CD4-positive, alpha-beta T cell treated with Interleukin-17A for 1 hour (primary cell): ENCODE data around the gene XPO5.
"Not testable (repeated sequence)": the region's sequence is repeated elsewhere in the genome, so short reads cannot be mapped to it uniquely, and the experiment has no call there.

Experiments used
- DNase-seq: peaks from one replicate; pipeline ENCODE4 v3.0.0-alpha.2; 2020

The XPO5 gene

DNA sequence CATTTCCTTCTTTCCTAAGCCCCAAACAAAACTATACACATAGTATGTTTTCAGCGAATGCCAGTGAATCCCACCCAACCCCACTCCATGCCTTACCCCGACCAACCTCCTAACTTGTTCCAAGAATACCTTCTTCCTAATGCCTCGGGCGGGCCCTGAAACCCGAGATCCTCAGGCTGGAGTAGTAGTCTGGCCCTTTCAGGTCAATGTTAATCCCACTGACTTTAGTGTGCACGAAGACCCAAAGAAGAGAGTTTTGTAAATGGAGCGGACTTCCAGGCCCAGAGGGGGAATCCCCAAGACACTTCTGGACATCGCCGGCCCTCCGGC is 59.5 kb downstream of the XPO5 start:
- no peak for DNase-seq

- DNase-seq: no peak
Measured at GRCh38 chr6:43515808-43516207, 60.0 kb downstream of the XPO5 start.

DNA sequence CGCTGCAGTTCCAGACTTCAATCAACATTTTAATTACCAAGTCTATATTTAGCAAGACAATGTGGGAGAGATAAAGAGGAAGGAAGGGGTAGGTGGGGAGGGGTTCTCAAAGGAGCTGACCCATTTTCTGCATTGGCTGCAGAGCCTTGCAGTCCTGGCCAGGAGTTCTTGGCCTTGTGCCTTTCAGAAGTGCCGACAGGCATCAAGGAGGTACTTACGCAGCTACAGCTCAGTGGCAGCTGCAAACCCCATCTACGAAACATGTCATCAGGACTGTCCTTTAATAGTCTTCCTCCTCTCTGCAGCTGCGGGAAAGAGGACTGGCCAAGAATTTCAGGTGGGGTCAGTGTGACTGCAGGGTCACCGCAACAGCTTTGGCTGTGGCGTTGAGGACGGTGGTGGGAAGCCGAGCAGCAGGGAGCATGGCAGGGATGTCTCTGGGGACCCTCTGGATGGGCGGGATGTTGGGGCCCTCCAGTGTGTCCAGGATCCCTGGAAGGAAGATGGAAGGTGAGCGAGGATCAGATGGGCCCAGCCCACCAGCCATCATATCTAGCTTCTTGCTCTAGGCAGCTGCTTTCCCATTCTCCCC is 63.9 kb downstream of the XPO5 start:
- DNase-seq: no peak

DNA sequence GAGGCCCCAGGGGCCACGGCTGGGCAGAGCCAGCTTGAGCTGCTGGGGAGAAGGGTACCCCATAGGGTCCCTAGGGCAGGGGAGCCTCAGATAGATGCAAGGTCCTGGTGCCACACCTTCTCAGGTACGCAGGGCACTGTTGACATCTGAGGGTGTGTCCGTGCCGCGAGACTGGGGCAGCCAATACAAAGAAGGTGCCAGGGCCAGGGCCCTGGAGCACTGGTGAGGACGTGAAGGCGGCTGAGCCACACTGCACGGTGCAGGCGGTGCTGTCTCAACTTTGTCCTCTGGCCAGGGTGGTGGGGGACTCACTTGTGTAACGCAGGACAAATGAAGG is 65.0 kb downstream of the XPO5 start:
- no peak for DNase-seq

DNA sequence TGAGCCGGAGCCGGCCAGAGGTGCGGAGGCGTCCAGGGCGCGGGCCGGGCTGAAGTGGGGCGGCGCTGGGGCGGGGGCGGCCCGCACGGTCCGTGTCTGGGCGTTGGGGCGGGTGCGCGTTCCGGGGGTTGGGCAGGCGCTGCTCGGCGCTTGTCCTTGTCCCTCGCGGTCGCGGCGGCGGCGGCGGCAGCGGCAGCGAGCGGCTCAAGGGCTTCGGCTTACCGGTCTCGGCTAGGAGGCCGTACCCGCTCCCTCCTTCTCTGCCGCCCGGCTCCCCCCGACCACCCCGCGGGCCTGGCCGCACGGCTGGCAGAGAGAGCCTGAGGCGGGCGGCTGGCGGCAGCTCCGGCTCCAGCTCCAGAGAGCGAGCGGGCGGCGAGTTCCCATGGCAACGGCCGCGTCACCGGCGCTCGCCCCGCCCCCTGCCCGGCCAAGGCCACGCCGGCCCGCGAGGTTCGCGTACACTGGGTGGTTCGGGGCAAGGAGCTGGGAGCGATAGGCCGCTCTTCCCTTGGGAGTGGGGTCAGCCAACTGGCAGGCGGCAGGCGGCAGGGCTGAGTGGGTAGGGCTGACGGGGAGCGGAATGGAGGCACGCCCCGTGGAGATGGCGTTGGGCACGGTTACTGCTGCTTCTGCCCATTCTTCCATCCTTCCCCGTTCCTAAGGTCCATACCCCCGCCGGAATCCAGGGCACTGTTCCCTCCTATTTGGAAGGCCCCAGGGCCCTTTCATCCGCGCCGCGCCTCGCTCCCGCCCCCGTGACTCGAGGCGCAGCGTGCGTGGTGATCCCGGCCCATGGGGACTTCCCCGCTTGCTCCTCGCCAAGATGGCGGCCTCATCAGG is 65.6 kb downstream of the XPO5 start, which contains the start of gene LRRC73:
TSS of gene LRRC73 (minus strand) at position 363 of the 843 bp plus-strand sequence. CDS start 561 bp downstream, outside the sequence.
- DNase-seq: peak; percentile 80

- no peak for DNase-seq
Measured at GRCh38 chr6:43509142-43509983, 66.5 kb downstream of the XPO5 start.

DNA sequence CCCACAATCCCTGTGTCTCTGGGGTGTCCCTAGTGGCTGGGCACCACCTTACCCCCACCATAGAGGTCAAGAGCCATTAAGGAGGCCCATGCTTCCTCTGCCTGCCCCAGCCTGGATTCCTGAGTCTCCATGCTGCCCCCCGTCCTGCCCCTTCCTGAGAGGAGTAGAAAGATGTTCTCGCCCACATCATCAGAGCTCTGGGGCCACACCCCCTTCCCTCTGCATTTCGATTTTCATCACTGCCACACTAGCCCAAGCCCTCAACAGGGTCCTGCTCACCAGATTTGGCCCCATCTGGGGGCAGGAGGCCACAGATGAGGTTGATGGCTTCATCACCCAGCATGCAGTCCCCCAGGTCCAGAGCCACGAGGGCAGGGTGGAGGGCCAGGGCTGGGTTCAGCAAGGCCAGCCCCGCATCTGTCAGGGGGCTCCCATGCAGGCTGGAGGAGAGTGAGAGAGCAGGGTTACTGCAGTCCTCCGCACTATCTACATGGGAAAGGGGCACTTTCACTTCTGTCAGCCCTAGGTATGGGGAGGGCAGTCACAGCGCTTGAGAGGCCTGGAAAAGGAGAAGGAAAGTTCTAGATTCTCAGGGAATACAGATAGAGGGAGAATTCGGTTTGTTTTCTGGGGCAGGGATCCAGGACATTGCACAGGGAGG is 67.2 kb downstream of the XPO5 start:
- DNase-seq: no peak

GRCh38 chr6:43506667-43507471 is 69.0 kb downstream of the XPO5 start:
- peak; percentile 87 for DNase-seq

- no peak for DNase-seq
Measured at GRCh38 chr6:43506171-43506570, 69.7 kb downstream of the XPO5 start.

DNA sequence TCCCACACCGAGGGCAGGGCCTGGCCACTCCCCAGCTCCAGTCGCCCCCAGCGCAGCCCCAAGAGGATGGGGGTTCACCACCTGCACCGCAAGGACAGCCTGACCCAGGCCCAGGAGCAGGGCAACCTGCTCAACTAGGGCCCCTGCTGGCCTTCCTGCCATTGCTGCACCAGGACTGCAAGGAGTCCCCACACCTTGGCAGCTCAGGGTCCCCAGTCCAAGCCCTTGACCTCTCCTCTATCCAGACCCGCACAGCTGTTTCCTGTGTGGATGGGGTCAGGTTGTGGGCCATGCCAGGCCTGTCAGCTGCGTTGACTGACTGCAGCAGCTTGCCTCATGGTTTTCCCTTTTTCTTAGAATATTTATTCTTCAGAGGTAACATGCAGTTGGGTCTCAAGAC is 70.1 kb downstream of the XPO5 start:
- DNase-seq: no peak

- no peak for DNase-seq
Measured at GRCh38 chr6:43504756-43505593, 70.9 kb downstream of the XPO5 start.

DNA sequence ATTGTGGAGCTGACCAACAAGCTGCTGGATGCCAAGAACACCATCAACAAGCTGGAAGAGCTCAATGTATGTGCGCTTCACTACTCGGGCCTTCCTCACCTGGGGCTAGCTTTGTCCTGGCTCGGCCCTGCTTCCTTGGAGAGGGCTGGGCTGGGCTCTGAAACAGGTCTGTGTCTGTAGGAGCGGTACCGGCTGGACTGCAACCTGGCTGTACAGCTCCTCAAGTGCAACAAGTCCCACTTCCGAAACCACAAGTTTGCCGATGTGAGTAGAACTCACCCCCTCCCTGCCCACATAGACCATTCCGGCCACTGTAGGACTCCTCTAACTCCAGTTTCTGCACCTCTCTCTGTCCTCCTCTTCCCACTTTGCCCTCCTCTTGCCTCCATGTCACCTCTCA is 72.4 kb downstream of the XPO5 start:
- no peak for DNase-seq

DNA sequence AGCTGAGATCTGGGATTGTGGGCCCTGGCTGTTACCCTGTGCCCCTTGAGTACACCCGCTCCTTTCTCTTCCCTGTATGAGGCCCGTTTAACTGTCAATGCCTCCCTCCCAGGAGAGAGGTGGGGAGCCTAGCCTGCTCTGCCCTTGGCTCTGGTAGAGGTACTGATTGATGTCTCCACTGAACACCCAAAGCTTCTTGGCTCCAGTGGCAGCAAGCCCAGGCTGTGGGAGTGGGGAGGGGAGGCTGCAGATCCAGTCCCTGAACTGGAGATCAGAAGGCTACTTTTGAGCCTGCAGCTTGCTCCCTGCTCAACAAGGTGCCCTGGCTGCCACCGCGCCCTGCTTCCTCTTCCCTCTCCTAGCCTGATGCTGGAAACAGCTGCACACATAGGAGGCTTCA is 73.2 kb downstream of the XPO5 start:
- no peak for DNase-seq

GRCh38 chr6:43500921-43501320 is 74.9 kb downstream of the XPO5 start:
- DNase-seq: no peak

DNA sequence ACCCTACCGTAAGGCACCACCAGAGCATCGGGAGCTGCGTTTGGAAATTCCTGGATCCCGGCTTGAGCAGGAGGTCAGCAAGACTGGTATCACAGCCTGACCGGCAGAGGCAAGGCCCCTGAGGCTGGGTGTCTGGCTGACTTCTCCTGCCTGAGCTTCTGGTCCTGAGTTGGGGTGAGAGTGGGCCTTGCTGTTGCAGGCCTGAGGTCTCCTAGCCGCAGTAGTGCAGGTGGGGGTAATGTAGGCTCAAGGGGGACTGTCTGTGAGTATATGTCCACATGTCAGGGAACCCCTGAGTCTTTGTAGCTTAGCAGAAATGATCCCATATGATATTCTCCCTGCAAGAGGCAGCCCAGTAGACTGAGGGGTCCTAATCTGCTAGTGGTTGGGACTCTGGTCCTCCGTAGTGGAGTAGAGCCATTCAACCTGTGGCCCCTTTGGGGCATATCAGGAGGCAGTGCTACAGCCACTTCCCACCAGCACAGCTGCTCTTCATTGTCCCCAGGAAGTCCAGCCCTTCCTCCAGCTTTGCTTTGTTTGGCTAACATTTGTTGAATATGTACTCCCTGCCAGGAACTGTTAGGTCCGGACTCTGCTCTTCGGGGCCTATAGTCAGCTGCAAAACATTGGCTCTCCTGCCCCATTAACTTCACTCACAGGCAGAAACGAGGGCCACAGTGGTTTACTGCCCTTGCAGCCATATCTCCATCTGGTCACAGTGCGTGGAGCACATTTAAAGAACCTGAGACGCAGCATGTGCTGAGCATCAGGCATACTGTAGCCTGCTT is 76.6 kb downstream of the XPO5 start:
- no peak for DNase-seq

DNA sequence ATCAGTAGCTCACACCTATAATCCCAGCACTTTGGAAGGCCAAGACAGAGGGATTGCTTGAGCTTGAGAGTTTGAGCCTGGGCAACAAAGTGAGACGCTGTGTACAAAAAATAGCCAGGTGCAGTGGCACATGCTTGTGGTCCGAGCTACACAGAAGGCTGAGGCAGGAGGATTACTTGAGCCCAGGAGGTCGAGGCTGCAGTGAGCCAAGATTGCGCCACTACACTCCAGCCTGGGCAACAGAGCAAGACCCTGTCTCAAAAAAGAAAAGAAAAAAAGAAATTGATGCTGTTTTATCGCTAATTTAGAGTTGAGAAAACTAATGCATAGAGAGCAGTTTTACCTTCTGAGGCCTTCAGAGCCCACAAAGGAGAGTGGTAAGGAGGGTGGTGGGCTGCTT is 77.5 kb downstream of the XPO5 start:
- DNase-seq: not testable (repeated sequence)

GRCh38 chr6:43497689-43498088 is 78.1 kb downstream of the XPO5 start:
- no peak for DNase-seq

- DNase-seq: no peak
Measured at GRCh38 chr6:43497129-43497396, 78.8 kb downstream of the XPO5 start.

DNA sequence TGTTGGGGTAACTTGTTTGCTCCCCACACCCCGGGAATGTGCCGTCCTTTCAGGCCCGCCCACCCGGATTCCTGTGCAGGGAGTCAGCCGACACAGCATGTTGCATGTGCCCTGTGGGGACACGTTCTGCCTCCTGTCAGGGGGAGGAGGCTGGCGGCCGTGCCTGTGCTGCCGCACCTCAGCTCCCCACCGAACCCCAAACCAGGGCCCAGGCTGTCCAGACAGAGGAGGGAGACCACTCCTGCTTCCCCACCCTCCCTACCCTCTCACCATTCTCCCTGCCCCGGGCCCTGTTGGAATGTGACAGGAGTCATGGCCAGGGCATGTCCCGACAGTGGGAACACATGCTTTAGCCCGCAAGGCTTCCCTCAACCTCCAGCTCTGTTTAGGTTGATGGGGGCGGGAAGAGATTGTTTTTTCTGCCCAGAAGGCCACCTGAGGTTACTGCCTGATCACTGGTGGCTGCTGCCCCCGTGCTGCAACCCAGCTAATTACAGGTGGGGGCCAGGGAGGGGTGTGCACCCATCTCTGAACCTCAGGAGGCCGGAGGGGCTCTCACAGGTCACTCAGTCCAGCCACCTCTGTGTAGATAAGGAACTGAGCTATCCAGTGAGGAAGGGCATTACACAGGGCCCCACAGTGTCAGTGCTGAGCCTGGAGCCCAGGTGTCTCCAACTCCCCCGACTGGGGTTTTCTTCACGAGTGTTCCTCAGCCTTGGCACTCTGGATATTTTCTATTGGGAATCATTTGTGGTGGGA is 79.3 kb downstream of the XPO5 start:
- DNase-seq: peak; percentile 20

DNA sequence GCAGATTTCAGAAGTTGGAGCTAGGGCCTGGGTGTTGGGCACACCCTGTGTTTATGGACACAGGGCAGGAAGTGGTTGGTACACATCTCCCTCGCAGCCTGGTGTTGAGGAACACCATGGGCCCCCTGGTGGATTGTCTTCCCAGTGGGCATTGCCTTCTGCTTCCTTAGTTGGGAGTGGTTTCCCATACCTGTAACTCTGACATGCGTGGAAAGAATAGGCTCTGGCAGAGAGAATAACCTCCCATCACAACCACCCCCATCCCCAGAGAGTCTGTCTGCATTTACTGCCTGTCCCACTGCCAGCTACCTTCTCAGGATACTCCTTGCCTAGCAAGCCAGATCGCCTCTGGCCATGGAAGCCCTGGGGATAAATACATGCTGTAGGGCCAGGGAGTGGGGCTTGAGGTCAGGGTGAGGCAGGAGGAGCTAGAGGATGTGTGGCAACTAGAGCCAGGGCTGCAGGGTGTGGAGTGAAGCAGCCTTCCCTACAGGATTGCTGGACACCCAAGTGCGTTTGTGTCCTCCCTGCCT is 80.4 kb downstream of the XPO5 start:
- DNase-seq: peak; percentile 50
